CD14-positive monocyte (primary cell): Measurements from ENCODE around the gene MAML1. TPM values are rescaled to one million over a fixed set of nuclear protein-coding genes. Genes with fewer than 3 reads are reported as not detected.

Experiments
- DNase-seq, 3 donors: peaks; one replicate each; pipeline ENCODE4 v3.0.0-alpha.2; 2011 to 2022
- H2AFZ ChIP-seq: 2 replicates; pipeline ENCODE4 v1.6.0; 2012; ENCODE audit warnings: mild to moderate bottlenecking, low read depth, low read length, inconsistent platforms; ENCODE audit not compliant: insufficient read depth, poor library complexity, severe bottlenecking
- H3K27ac ChIP-seq, 2 donors: 1 replicate in 1 of 2; 2 replicates in 1 of 2; pipeline ENCODE4 v1.5.1; 2012 to 2013; ENCODE audit warnings: low read length in 2 of 2, control low read depth in 1 of 2, inconsistent platforms in 1 of 2, low read depth in 1 of 2, mild to moderate bottlenecking in 1 of 2
- H3K27me3 ChIP-seq, 2 donors: one replicate each; pipeline versions ENCODE4 v1.6.0 to v1.6.1; 2011 to 2013; ENCODE audit warnings: low read length in 2 of 2; ENCODE audit not compliant: control insufficient read depth in 2 of 2, insufficient read depth in 2 of 2
- H3K36me3 ChIP-seq, 2 donors: replicated peaks in 1 of 2; 1 replicate in 1 of 2; 2 replicates in 1 of 2; pipeline versions ENCODE4 v1.5.1 to v1.6.1; 2012 to 2013; ENCODE audit warnings: low read length in 2 of 2, control low read depth in 1 of 2, inconsistent platforms in 1 of 2, mild to moderate bottlenecking in 1 of 2; ENCODE audit not compliant: insufficient read depth in 2 of 2, control insufficient read depth in 1 of 2
- H3K4me1 ChIP-seq, 2 donors: 1 replicate in 1 of 2; 2 replicates in 1 of 2; pipeline versions ENCODE4 v1.5.1 to v1.6.1; 2012 to 2013; ENCODE audit warnings: low read length in 2 of 2, control low read depth in 1 of 2, inconsistent platforms in 1 of 2, mild to moderate bottlenecking in 1 of 2, moderate library complexity in 1 of 2; ENCODE audit not compliant: insufficient read depth in 2 of 2, control insufficient read depth in 1 of 2
- H3K4me2 ChIP-seq: replicated peaks from 2 replicates; pipeline ENCODE3; 2012; ENCODE audit warnings: low read length, moderate library complexity, mild to moderate bottlenecking; ENCODE audit not compliant: poor library complexity, severe bottlenecking; ENCODE audit errors: extremely low read depth
- H3K4me3 ChIP-seq, 3 experiments: fragments of 200-600 bp in 1 of 3; sonication (generic) in 1 of 3; replicated peaks in 1 of 3; 1 replicate in 2 of 3; 2 replicates in 1 of 3; pipeline ENCODE4 v1.5.1; 2011 to 2013; ENCODE audit warnings: low read length in 3 of 3, mild to moderate bottlenecking in 3 of 3, control low read depth in 2 of 3, low read depth in 2 of 3, inconsistent platforms in 1 of 3, moderate library complexity in 1 of 3
- H3K79me2 ChIP-seq: 2 replicates; pipeline ENCODE4 v1.6.0; 2012; ENCODE audit warnings: mild to moderate bottlenecking, control low read depth, inconsistent platforms, low read length, moderate library complexity; ENCODE audit not compliant: insufficient read depth
- H3K9ac ChIP-seq: 2 replicates; pipeline ENCODE4 v1.6.0; 2017; ENCODE audit warnings: low read length, mild to moderate bottlenecking; ENCODE audit not compliant: insufficient read depth, poor library complexity, severe bottlenecking
- H3K9me3 ChIP-seq, 2 donors: replicated peaks in 1 of 2; 1 replicate in 1 of 2; 2 replicates in 1 of 2; pipeline versions ENCODE4 v1.5.1 to v1.6.1; 2012 to 2013; ENCODE audit warnings: low read length in 2 of 2, control low read depth in 1 of 2; ENCODE audit not compliant: control insufficient read depth in 1 of 2, insufficient read depth in 1 of 2
- H4K20me1 ChIP-seq: 2 replicates; pipeline ENCODE4 v1.6.0; 2012; ENCODE audit warnings: mild to moderate bottlenecking, low read length, control low read depth, moderate library complexity; ENCODE audit not compliant: insufficient read depth
- H3K27ac Mint-ChIP-seq, 7 donors: one replicate each; pipeline ENCODE4 v1.8.0; 2020; ENCODE audit warnings: mild to moderate bottlenecking in 7 of 7, mixed read lengths in 7 of 7, moderate library complexity in 6 of 7, inconsistent platforms in 2 of 7
- H3K27me3 Mint-ChIP-seq, 3 donors: one replicate each; pipeline ENCODE4 v1.8.0; 2021 to 2022; ENCODE audit warnings: low read depth in 3 of 3, mild to moderate bottlenecking in 3 of 3, mixed read lengths in 3 of 3, moderate library complexity in 3 of 3, inconsistent platforms in 1 of 3
- H3K36me3 Mint-ChIP-seq, 2 donors: one replicate each; pipeline ENCODE4 v1.8.0; 2020; ENCODE audit warnings: mixed read lengths in 2 of 2, inconsistent platforms in 1 of 2, mild to moderate bottlenecking in 1 of 2
- H3K4me1 Mint-ChIP-seq: one replicate; pipeline ENCODE4 v1.8.0; 2020; ENCODE audit warnings: mild to moderate bottlenecking, mixed read lengths
- H3K4me3 Mint-ChIP-seq, 2 donors: one replicate each; pipeline ENCODE4 v1.8.0; 2020; ENCODE audit warnings: mild to moderate bottlenecking in 2 of 2, mixed read lengths in 2 of 2, moderate library complexity in 1 of 2
- H3K9me3 Mint-ChIP-seq, 7 donors: one replicate each; pipeline ENCODE4 v1.8.0; 2020 to 2022; ENCODE audit warnings: mixed read lengths in 7 of 7, mild to moderate bottlenecking in 6 of 7, moderate library complexity in 6 of 7, inconsistent platforms in 2 of 7
- WGBS: methylation state at CpG from one replicate; pipeline ENCODE4 v1.1.5; 2013; ENCODE audit warnings: missing lambda C conversion rate; ENCODE audit not compliant: insufficient coverage; 5-methylcytosine and 5-hydroxymethylcytosine counted together
- intact Hi-C, 2 donors: fragments of 100-400 bp; cut with micrococcal nuclease; formaldehyde crosslinking; loops; one replicate each; pipeline versions ENCODE4 v1.15.0 to v1.15.1; 2023
- polyA plus RNA-seq, 3 donors: library from polyadenylated mRNA; depleted of rRNA in 1 of 3; unstranded in 2 of 3; stranded (reverse) in 1 of 3; fragments of 300-500 nt in 2 of 3; fragments of >200 nt in 1 of 3; fragmentation: Illumina TruSeq in 2 of 3; gene quantifications; 1 replicate in 2 of 3; 2 replicates in 1 of 3; pipeline ENCODE4 v1.2.3, GENCODE V29; 2012 to 2021
- TF ChIP-seq, protein P1 (sequence below): fragments of 200-600 bp; IDR thresholded peaks from one replicate; pipeline ENCODE4 v1.8.0; 2022; ENCODE audit warnings: antibody characterized with exemption, mild to moderate bottlenecking

MAML1 gene
- polyA plus RNA-seq, 3 donors, result 2.2 to 11.0 (median 2.7) TPM

DNA sequence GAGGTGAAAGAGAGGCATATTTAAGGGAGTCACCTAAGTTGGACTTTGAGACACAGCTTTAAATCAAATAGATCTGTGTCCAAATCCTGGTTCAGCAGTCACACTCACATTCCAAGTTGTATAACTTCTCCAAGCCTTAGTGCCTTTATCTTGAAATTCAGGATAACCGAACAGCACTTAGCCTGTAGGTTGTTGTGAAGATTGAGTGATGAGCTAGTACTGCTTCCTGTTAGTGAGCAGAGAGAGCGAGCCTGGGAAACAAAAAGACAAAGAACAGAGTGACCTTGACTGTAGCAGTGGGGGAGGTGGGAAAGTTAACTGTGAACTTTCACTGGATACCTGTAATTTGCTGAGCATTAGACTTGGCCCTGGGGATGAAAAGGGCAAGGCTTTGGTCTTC lies 22.4 kb downstream of the MAML1 start:
- peaks cover 0 to 2% (median 0%) of the 10 kb centered on the region in 7 donors for H3K9me3 Mint-ChIP-seq
- H3K36me3 Mint-ChIP-seq, result peaks cover 10 to 27% of the 10 kb centered on the region in 2 donors
- peak overlapping the region in 3 of 7 donors; percentile 1 to 61 (median 4) for H3K27ac Mint-ChIP-seq
- intact Hi-C loops, result no loop called here
- Histone ChIP-seq H3K9ac (no peak overlapping the region), H3K4me2 (no peak overlapping the region), H3K4me3 (no peak overlapping the region), H3K27ac (peak overlapping the region in 1 of 2 donors; percentile 46), H3K9me3 (no peaks in the 10 kb centered on the region), H3K27me3 (no peaks in the 10 kb centered on the region), H3K79me2 (peaks cover 95% of the 10 kb centered on the region), H3K4me1 (peaks cover 49 to 53% of the 10 kb centered on the region in 2 donors), H2AFZ (no peak overlapping the region), H3K36me3 (peaks cover 0 to 18% of the 10 kb centered on the region in 2 donors), H4K20me1 (peaks cover 97% of the 10 kb centered on the region)
- H3K4me3 Mint-ChIP-seq, result no peak overlapping the region
- TF ChIP-seq, protein P1, sequence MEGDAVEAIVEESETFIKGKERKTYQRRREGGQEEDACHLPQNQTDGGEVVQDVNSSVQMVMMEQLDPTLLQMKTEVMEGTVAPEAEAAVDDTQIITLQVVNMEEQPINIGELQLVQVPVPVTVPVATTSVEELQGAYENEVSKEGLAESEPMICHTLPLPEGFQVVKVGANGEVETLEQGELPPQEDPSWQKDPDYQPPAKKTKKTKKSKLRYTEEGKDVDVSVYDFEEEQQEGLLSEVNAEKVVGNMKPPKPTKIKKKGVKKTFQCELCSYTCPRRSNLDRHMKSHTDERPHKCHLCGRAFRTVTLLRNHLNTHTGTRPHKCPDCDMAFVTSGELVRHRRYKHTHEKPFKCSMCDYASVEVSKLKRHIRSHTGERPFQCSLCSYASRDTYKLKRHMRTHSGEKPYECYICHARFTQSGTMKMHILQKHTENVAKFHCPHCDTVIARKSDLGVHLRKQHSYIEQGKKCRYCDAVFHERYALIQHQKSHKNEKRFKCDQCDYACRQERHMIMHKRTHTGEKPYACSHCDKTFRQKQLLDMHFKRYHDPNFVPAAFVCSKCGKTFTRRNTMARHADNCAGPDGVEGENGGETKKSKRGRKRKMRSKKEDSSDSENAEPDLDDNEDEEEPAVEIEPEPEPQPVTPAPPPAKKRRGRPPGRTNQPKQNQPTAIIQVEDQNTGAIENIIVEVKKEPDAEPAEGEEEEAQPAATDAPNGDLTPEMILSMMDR, result no peak
- H3K4me1 Mint-ChIP-seq, result peaks cover 59% of the 10 kb centered on the region
- DNase-seq, result no peak
- peaks cover 0 to 3% (median 0%) of the 10 kb centered on the region in 3 donors for H3K27me3 Mint-ChIP-seq
- WGBS, result 31% methylated on average over 1 of the region's 2 CpGs

DNA sequence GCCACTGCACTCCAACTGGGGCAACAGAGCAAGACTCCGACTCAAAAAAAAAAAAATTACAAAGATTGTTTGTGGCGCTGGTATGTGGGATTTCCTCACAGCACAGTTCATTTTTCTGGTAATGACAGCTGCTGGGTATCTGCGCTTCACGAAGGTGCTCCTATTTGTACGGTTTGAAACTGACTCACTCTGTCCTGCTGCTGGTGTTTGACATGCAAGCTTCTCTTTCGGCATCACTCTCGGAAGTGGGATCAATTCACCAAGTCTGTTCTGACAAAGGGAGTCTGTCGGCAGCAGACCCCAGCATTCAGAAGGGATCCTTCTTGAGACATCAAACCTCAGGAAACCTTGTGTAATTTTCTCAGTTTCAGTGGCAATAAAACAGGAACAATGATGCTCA lies 26.3 kb downstream of the MAML1 start:
- Histone ChIP-seq H3K36me3 (no peaks in the 10 kb centered on the region), H3K4me1 (peaks cover 83 to 89% of the 10 kb centered on the region in 2 donors), H3K9ac (no peak overlapping the region), H3K79me2 (peaks cover 94% of the 10 kb centered on the region), H3K4me2 (peak overlapping the region; percentile 50), H2AFZ (no peak overlapping the region), H3K27me3 (no peaks in the 10 kb centered on the region), H3K27ac (peak overlapping the region; percentile 69 to 75), H4K20me1 (peaks cover 99% of the 10 kb centered on the region), H3K4me3 (peak overlapping the region in 1 of 3 experiments; percentile 45), H3K9me3 (no peaks in the 10 kb centered on the region)
- peak; percentile 76 to 93 (median 86) for DNase-seq
- H3K9me3 Mint-ChIP-seq, result peaks cover 0 to 2% (median 0%) of the 10 kb centered on the region in 7 donors
- intact Hi-C loops, result no loop called here
- H3K27me3 Mint-ChIP-seq, result peaks cover 0 to 5% (median 0%) of the 10 kb centered on the region in 3 donors
- TF ChIP-seq, protein P1, result no peak
- peaks cover 90% of the 10 kb centered on the region for H3K4me1 Mint-ChIP-seq
- peak overlapping the region; percentile 87 to 98 (median 92) for H3K27ac Mint-ChIP-seq
- H3K4me3 Mint-ChIP-seq, result peak overlapping the region; percentile 66 to 81
- 0% methylated on average over 5 of the region's 8 CpGs for WGBS
- H3K36me3 Mint-ChIP-seq, result peaks cover 2 to 6% of the 10 kb centered on the region in 2 donors
